Neural cell (in vitro differentiated cells): Measurements from ENCODE around the gene C11orf24. TPM values are rescaled to one million over a fixed set of nuclear protein-coding genes. Genes with fewer than 3 reads are reported as not detected.

Experiments
- H2AFZ ChIP-seq: fragments of 200-600, 300-800 bp; sonication (generic), shearing (Covaris generic); 2 replicates; pipeline ENCODE4 v1.6.0; 2014; ENCODE audit warnings: low read depth, mild to moderate bottlenecking, antibody characterized with exemption, low read length, moderate library complexity
- H3F3A ChIP-seq: fragments of 200-600 bp; shearing (Covaris generic); 2 replicates; pipeline ENCODE4 v1.6.1; 2016; ENCODE audit warnings: mild to moderate bottlenecking, moderate library complexity, mixed read lengths, antibody characterized with exemption, low read length; ENCODE audit not compliant: insufficient read depth, poor library complexity, severe bottlenecking
- H3K27ac ChIP-seq: fragments of 200-600, 300-800 bp; sonication (generic), shearing (Covaris generic); 2 replicates; pipeline ENCODE4 v1.5.1; 2014; ENCODE audit warnings: mild to moderate bottlenecking, low read length, moderate library complexity
- H3K27me3 ChIP-seq: fragments of 300-800, 200-600 bp; sonication (generic), shearing (Covaris generic); 2 replicates; pipeline ENCODE4 v1.6.0; 2014; ENCODE audit warnings: mild to moderate bottlenecking, low read depth, low read length, moderate library complexity; ENCODE audit not compliant: insufficient read depth
- H3K36me3 ChIP-seq: fragments of 300-800, 200-600 bp; sonication (generic), shearing (Covaris generic); 2 replicates; pipeline ENCODE4 v1.5.1; 2014; ENCODE audit warnings: mild to moderate bottlenecking, antibody characterized with exemption, low read length, moderate library complexity; ENCODE audit not compliant: insufficient read depth
- H3K4me2 ChIP-seq: fragments of 300-800, 200-600 bp; sonication (generic), shearing (Covaris generic); 2 replicates; pipeline ENCODE4 v1.6.0; 2014; ENCODE audit warnings: mild to moderate bottlenecking, low read length
- H3K4me3 ChIP-seq: fragments of 300-800, 200-600 bp; sonication (generic), shearing (Covaris generic); 2 replicates; pipeline ENCODE4 v1.5.1; 2014; ENCODE audit warnings: mild to moderate bottlenecking, low read length, moderate library complexity
- H3K79me2 ChIP-seq: fragments of 200-600 bp; shearing (Covaris generic); replicated peaks from 2 replicates; pipeline ENCODE4 v1.6.0; 2014; ENCODE audit warnings: mild to moderate bottlenecking, low read length, moderate library complexity; ENCODE audit not compliant: insufficient read depth
- H3K9ac ChIP-seq: fragments of 300-800, 200-600 bp; sonication (generic), shearing (Covaris generic); 2 replicates; pipeline ENCODE4 v1.6.1; 2016; ENCODE audit warnings: mild to moderate bottlenecking, low read length, mixed read lengths
- H3K9me2 ChIP-seq: fragments of 200-600 bp; shearing (Covaris generic); 2 replicates; pipeline ENCODE4 v1.6.1; 2016; ENCODE audit warnings: mild to moderate bottlenecking, low read length, mixed read lengths; ENCODE audit not compliant: insufficient read depth
- H3K9me3 ChIP-seq: fragments of 200-600, 300-800 bp; sonication (generic), shearing (Covaris generic); 2 replicates; pipeline ENCODE4 v1.6.1; 2016; ENCODE audit warnings: mild to moderate bottlenecking, mixed run types, low read length, moderate library complexity, mixed read lengths
- H4K20me1 ChIP-seq: fragments of 200-600 bp; shearing (Covaris generic); 2 replicates; pipeline ENCODE4 v1.6.1; 2016; ENCODE audit warnings: mild to moderate bottlenecking, mixed run types; ENCODE audit not compliant: insufficient read depth
- CTCF ChIP-seq: fragments of 450-650 bp; IDR thresholded peaks from 2 replicates; pipeline ENCODE4 v1.5.1; 2014; ENCODE audit warnings: antibody characterized with exemption, mild to moderate bottlenecking, moderate library complexity; ENCODE audit not compliant: poor library complexity, severe bottlenecking
- EP300 ChIP-seq: fragments of 450-650 bp; conservative IDR thresholded peaks from 2 replicates; pipeline ENCODE4 v1.6.1; 2014; ENCODE audit warnings: antibody characterized with exemption, mild to moderate bottlenecking, moderate library complexity; ENCODE audit not compliant: poor library complexity, severe bottlenecking
- EZH2 ChIP-seq: fragments of 200-600, 300-800 bp; shearing (Covaris generic), sonication (generic); IDR thresholded peaks from 2 replicates; pipeline ENCODE4 v1.6.1; 2014; ENCODE audit warnings: antibody characterized with exemption, low read length, borderline replicate concordance, mild to moderate bottlenecking; ENCODE audit not compliant: insufficient read depth, poor library complexity, severe bottlenecking
- MXI1 ChIP-seq: fragments of 450-650 bp; conservative IDR thresholded peaks from 2 replicates; pipeline ENCODE4 v1.6.1; 2014; ENCODE audit warnings: antibody characterized with exemption, mild to moderate bottlenecking; ENCODE audit not compliant: poor library complexity, severe bottlenecking
- POLR2AphosphoS5 ChIP-seq: IDR thresholded peaks from 2 replicates; pipeline ENCODE4 v1.6.1; 2012
- RAD21 ChIP-seq: fragments of 450-650 bp; conservative IDR thresholded peaks from 2 replicates; pipeline ENCODE4 v1.6.1; 2014; ENCODE audit warnings: antibody characterized with exemption, mild to moderate bottlenecking, moderate library complexity
- REST ChIP-seq: IDR thresholded peaks from 2 replicates; pipeline ENCODE4 v1.6.1; 2012; ENCODE audit warnings: borderline replicate concordance
- SMC3 ChIP-seq: fragments of 450-650 bp; conservative IDR thresholded peaks from 2 replicates; pipeline ENCODE4 v1.6.1; 2014; ENCODE audit warnings: antibody characterized with exemption, mild to moderate bottlenecking, moderate library complexity; ENCODE audit not compliant: poor library complexity
- TAF1 ChIP-seq: IDR thresholded peaks from 2 replicates; pipeline ENCODE4 v1.6.1; 2012; ENCODE audit warnings: low read depth
- polyA plus RNA-seq: library from polyadenylated mRNA; depleted of rRNA; stranded (reverse); fragments of >200 nt; gene quantifications from 2 replicates; pipeline ENCODE4 v1.2.3, GENCODE V29; 2014

C11orf24 gene
- polyA plus RNA-seq, 1 donor from 2014 or later: 9.6 TPM

- TF ChIP-seq CTCF: no peak
- TF ChIP-seq SMC3: no peak
- no peak for TF ChIP-seq RAD21
- no peak for TF ChIP-seq TAF1
- TF ChIP-seq EZH2: no peak
- no peak for TF ChIP-seq REST
- no peak for TF ChIP-seq EP300
- no peak for TF ChIP-seq POLR2AphosphoS5
- TF ChIP-seq MXI1: no peak
- H3K27ac ChIP-seq: no peak overlapping the region
- H3K9me3 ChIP-seq: no peaks in the 10 kb centered on the region
- H3F3A ChIP-seq: no peaks in the 10 kb centered on the region
- no peaks in the 10 kb centered on the region for H3K79me2 ChIP-seq
- H4K20me1 ChIP-seq: no peaks in the 10 kb centered on the region
- no peak overlapping the region for H3K4me2 ChIP-seq
- H2AFZ ChIP-seq: no peak overlapping the region
- no peak overlapping the region for H3K4me3 ChIP-seq
- H3K36me3 ChIP-seq: no peaks in the 10 kb centered on the region
- no peak overlapping the region for H3K9ac ChIP-seq
- H3K27me3 ChIP-seq: no peaks in the 10 kb centered on the region
- H3K9me2 ChIP-seq: no peaks in the 10 kb centered on the region
These were observed 8.2 kb downstream of the C11orf24 start for GRCh38 chr11:68263444-68264035.

GRCh38 chr11:68262544-68262827 lies 9.3 kb downstream of the C11orf24 start:
- no peak overlapping the region for H3K4me2 ChIP-seq
- H3K9ac ChIP-seq: no peak overlapping the region
- H3K4me3 ChIP-seq: no peak overlapping the region
- H3K27ac ChIP-seq: no peak overlapping the region
- H3K79me2 ChIP-seq: no peaks in the 10 kb centered on the region
- no peaks in the 10 kb centered on the region for H3K27me3 ChIP-seq
- H3F3A ChIP-seq: no peaks in the 10 kb centered on the region
- no peak overlapping the region for H2AFZ ChIP-seq
- no peaks in the 10 kb centered on the region for H3K36me3 ChIP-seq
- no peaks in the 10 kb centered on the region for H3K9me3 ChIP-seq
- no peaks in the 10 kb centered on the region for H3K9me2 ChIP-seq
- no peak for TF ChIP-seq MXI1
- no peak for TF ChIP-seq CTCF
- TF ChIP-seq SMC3: no peak
- no peak for TF ChIP-seq TAF1
- TF ChIP-seq EP300: no peak
- TF ChIP-seq POLR2AphosphoS5: no peak
- TF ChIP-seq RAD21: no peak
- no peak for TF ChIP-seq REST
- TF ChIP-seq EZH2: no peak
- no peaks in the 10 kb centered on the region for H4K20me1 ChIP-seq
